ENCODE results near the gene TCF4.

The TCF4 gene

GRCh38 chr18:55219059-55219458 is 368.9 kb downstream of the TCF4 start:
- Histone ChIP-seq H3K4me3 (no peak overlapping the region), H3K27ac (no peak overlapping the region)

- Histone ChIP-seq H3K27ac (no peak overlapping the region), H3K4me3 (no peak overlapping the region)
Measured at GRCh38 chr18:55214969-55215368, 373.0 kb downstream of the TCF4 start.

- Histone ChIP-seq H3K4me3 (no peak overlapping the region), H3K27ac (peak overlapping the region in 1 of 21 experiments; percentile 2)
Measured at GRCh38 chr18:55214534-55214933, 373.5 kb downstream of the TCF4 start.

GRCh38 chr18:55213586-55213985 is 374.4 kb downstream of the TCF4 start:
- peak overlapping the region in 2 of 21 experiments; percentile 11 to 82 for H3K27ac ChIP-seq
- no peak overlapping the region for H3K4me3 ChIP-seq

- Histone ChIP-seq H3K27ac (no peak overlapping the region), H3K4me3 (no peak overlapping the region)
Measured at GRCh38 chr18:55206927-55207326, 381.1 kb downstream of the TCF4 start.

GRCh38 chr18:55202232-55202917 is 385.6 kb downstream of the TCF4 start:
- no peak overlapping the region for H3K4me3 ChIP-seq
- H3K27ac ChIP-seq, result no peak overlapping the region

- no peak overlapping the region for H3K4me3 ChIP-seq
- H3K27ac ChIP-seq, result no peak overlapping the region
Measured at GRCh38 chr18:55199291-55199963, 388.6 kb downstream of the TCF4 start.

- Histone ChIP-seq H3K4me3 (no peak overlapping the region), H3K27ac (no peak overlapping the region)
Measured at GRCh38 chr18:55195863-55196262, 392.1 kb downstream of the TCF4 start.

- no peak overlapping the region for H3K27ac ChIP-seq
- no peak overlapping the region for H3K4me3 ChIP-seq
Measured at GRCh38 chr18:55189972-55190371, 398.0 kb downstream of the TCF4 start.

GRCh38 chr18:55186588-55186987 is 401.4 kb downstream of the TCF4 start:
- Histone ChIP-seq H3K27ac (peak overlapping the region in 6 of 21 experiments; percentile 7 to 70 (median 12)), H3K4me3 (no peak overlapping the region)

- H3K27ac ChIP-seq, result peak overlapping the region in 1 of 21 experiments; percentile 12
- no peak overlapping the region for H3K4me3 ChIP-seq
Measured at GRCh38 chr18:55185391-55185790, 402.6 kb downstream of the TCF4 start.

GRCh38 chr18:55179835-55180234 is 408.2 kb downstream of the TCF4 start:
- peak overlapping the region in 4 of 21 experiments; percentile 20 to 79 (median 45) for H3K27ac ChIP-seq
- H3K4me3 ChIP-seq, result no peak overlapping the region

- H3K4me3 ChIP-seq, result no peak overlapping the region
- peak overlapping the region in 4 of 21 experiments; percentile 20 to 79 (median 51) for H3K27ac ChIP-seq
Measured at GRCh38 chr18:55179425-55179824, 408.6 kb downstream of the TCF4 start.

- no peak overlapping the region for H3K27ac ChIP-seq
- no peak overlapping the region for H3K4me3 ChIP-seq
Measured at GRCh38 chr18:55173291-55173690, 414.7 kb downstream of the TCF4 start.
